Measurements from ENCODE around the gene POLR3A. TPM values are rescaled to one million over a fixed set of nuclear protein-coding genes. Genes with fewer than 3 reads are reported as not detected.

Gene POLR3A
- total and polyA plus RNA-seq, 12 donors: 4.2 to 12.5 (median 10.2) TPM

- Histone ChIP-seq H3K4me1 (peaks cover 0 to 31% (median 11%) of the 10 kb centered on the region in 9 donors), H3K36me3 (peaks cover 0 to 58% (median 49%) of the 10 kb centered on the region in 9 donors), H3K9me3 (no peaks in the 10 kb centered on the region), H3K27me3 (no peaks in the 10 kb centered on the region), H3K4me3 (no peak overlapping the region), H3K27ac (no peak overlapping the region)
- TF ChIP-seq, protein P1, sequence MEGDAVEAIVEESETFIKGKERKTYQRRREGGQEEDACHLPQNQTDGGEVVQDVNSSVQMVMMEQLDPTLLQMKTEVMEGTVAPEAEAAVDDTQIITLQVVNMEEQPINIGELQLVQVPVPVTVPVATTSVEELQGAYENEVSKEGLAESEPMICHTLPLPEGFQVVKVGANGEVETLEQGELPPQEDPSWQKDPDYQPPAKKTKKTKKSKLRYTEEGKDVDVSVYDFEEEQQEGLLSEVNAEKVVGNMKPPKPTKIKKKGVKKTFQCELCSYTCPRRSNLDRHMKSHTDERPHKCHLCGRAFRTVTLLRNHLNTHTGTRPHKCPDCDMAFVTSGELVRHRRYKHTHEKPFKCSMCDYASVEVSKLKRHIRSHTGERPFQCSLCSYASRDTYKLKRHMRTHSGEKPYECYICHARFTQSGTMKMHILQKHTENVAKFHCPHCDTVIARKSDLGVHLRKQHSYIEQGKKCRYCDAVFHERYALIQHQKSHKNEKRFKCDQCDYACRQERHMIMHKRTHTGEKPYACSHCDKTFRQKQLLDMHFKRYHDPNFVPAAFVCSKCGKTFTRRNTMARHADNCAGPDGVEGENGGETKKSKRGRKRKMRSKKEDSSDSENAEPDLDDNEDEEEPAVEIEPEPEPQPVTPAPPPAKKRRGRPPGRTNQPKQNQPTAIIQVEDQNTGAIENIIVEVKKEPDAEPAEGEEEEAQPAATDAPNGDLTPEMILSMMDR (IDR thresholded peaks at IDR 0.05): no peak
- DNase-seq (no peak), ATAC-seq (peak in 2 of 8 donors; percentile 4 to 20)
- intact Hi-C loops (cut with DNase I): loop anchor here in 5 of 10 donors (10.0 kb wide), 4 partner anchors 263 to 1153 kb away; partner anchors contain the start of gene ZMIZ1 (in 1 of the 5)
- WGBS, 2 donors: 50 to 76% methylated on average over 2 of the region's 2 CpGs
Observed at GRCh38 chr10:78042058-78042751, 12.9 kb upstream of the POLR3A start.

GRCh38 chr10:78041170-78042057 is 12.1 kb upstream of the POLR3A start:
- Histone ChIP-seq H3K27ac (no peak overlapping the region), H3K4me3 (no peak overlapping the region), H3K9me3 (no peaks in the 10 kb centered on the region), H3K4me1 (peaks cover 0 to 35% (median 13%) of the 10 kb centered on the region in 9 donors), H3K27me3 (no peaks in the 10 kb centered on the region), H3K36me3 (peaks cover 0 to 66% (median 57%) of the 10 kb centered on the region in 9 donors)
- TF ChIP-seq, protein P1 (IDR thresholded peaks at IDR 0.05): no peak
- intact Hi-C loops (cut with DNase I): loop anchor here in 5 of 10 donors (10.0 kb wide), 4 partner anchors 263 to 1153 kb away; partner anchors contain the start of gene ZMIZ1 (in 1 of the 5)
- 57 to 67% methylated on average over 5 of the region's 5 CpGs for WGBS, 2 donors
- DNase-seq (no peak), ATAC-seq (no peak)

DNA sequence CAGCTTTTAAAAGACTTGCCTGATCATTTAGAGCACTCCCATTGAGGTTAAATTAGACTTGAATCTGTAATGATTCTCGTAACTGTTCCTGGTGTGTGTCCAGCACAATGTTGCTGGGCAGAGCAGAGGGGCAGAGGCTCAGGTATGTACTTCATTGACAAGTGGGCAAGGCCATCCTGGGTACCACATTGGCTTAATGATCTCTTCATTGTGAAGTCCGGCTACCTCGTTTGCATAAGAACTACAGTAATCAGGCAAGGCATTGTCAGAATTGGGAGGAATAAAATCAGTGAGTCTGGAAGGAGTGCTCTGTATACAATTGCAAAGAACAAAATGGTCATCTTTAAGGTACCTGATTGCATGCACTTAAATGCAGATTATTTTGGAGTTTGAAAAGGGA is 10.4 kb upstream of the POLR3A start:
- no peaks in the 10 kb centered on the region for H3K27me3 ChIP-seq
- ATAC-seq: no peak
- no peaks in the 10 kb centered on the region for H3K9me3 ChIP-seq
- TF ChIP-seq, protein P1 (IDR thresholded peaks at IDR 0.05): no peak
- peaks cover 3 to 81% (median 68%) of the 10 kb centered on the region in 9 donors for H3K36me3 ChIP-seq
- no peak overlapping the region for H3K4me3 ChIP-seq
- H3K4me1 ChIP-seq: peaks cover 0 to 52% (median 22%) of the 10 kb centered on the region in 9 donors
- DNase-seq: no peak
- intact Hi-C loops (cut with DNase I): loop anchor here in 5 of 10 donors (10.0 kb wide), 4 partner anchors 265 to 1155 kb away; partner anchors contain the start of gene ZMIZ1 (in 1 of the 5)
- H3K27ac ChIP-seq: no peak overlapping the region
- WGBS, 2 donors: 80 to 87% methylated on average over 3 of the region's 3 CpGs
